Lung microvascular endothelial cell (primary cell): ENCODE results near the gene TRIM67. TPM values are rescaled to one million over a fixed set of nuclear protein-coding genes. Genes with fewer than 3 reads are reported as not detected.

Experiments used
- total RNA-seq: library from RNA; depleted of rRNA; stranded (reverse); fragments of >200 nt; gene quantifications from 2 replicates; pipeline ENCODE4 v1.2.1, GENCODE V29; 2014

TRIM67 gene
- total RNA-seq, 1 donor from 2014 or later, result not detected

Other genes with a start within 250 kb of the TRIM67 start
- 7.8 and 9.7 TPM in 2 replicates for gene TTC13, start 183.2 kb upstream of the TRIM67 start, total RNA-seq
- 8.5 and 9.5 TPM in 2 replicates for gene ARV1, start 183.0 kb upstream of the TRIM67 start, total RNA-seq
- 23.5 and 56.7 TPM in 2 replicates for gene FAM89A, start 121.8 kb upstream of the TRIM67 start, total RNA-seq
- gene GNPAT, start 79.2 kb downstream of the TRIM67 start, total RNA-seq, result 37.7 and 40.1 TPM in 2 replicates
- 13.1 and 24.6 TPM in 2 replicates for gene EXOC8, start 175.8 kb downstream of the TRIM67 start, total RNA-seq
- 10.0 and 14.9 TPM in 2 replicates for gene SPRTN, start 176.2 kb downstream of the TRIM67 start, total RNA-seq